Stimulated activated CD8-positive, alpha-beta memory T cell treated with anti-CD3 and anti-CD28 coated beads, Interleukin-15, amount 100 ng/mL, for 1 hour (primary cell): ENCODE results near the gene SLX4.

Experiments used
- DNase-seq: peaks from one replicate; pipeline ENCODE4 v3.0.0-alpha.2; 2020; ENCODE audit warnings: low read depth

Gene SLX4

GRCh38 chr16:3553138-3553923 is 58.1 kb downstream of the SLX4 start:
- DNase-seq, result no peak

GRCh38 chr16:3550851-3551847 is 60.3 kb downstream of the SLX4 start:
- DNase-seq, result no peak

DNA sequence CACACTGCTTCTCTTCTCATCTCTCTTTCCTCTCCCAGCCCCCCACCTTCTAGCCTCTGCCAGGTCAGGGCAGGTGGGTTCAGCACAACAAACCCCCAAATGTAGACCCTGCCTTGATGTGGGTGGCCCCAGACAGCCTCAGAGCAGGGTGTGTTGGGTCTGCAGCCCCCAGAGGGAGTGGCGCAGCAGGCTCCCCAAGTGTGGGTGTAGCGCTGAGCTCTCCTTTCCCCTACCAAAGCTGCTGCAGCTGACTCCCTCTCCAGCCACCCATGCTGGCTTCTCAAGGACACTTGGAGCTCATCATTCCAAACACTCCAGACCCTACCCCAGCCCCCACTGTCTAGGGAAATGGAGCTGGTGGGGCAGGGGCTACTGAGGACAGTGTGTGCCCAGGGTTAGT is 61.5 kb downstream of the SLX4 start:
- no peak for DNase-seq

GRCh38 chr16:3548859-3549258 is 62.5 kb downstream of the SLX4 start:
- no peak for DNase-seq

DNA sequence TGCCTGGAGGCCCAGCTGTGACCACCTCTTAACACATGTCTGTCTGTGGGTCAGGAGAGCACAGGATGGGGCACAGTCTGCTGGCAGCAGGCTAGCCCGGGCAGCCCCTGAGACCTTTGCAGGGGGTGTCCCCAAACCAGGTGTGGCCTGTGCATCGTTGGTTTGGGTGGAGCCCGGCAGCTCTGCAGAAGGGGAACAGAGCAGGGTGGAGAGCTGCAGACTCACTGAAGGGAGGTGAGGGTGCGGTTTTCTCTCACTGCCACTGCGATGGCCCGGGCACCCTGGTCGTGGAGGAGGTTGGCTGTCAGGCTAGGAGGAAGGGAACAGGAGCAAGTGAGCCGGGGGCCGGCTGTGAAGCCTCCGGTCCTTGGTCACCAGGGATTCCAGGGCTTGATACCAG is 63.0 kb downstream of the SLX4 start:
- DNase-seq, result no peak

GRCh38 chr16:3546986-3547682 is 64.3 kb downstream of the SLX4 start:
- no peak for DNase-seq

DNA sequence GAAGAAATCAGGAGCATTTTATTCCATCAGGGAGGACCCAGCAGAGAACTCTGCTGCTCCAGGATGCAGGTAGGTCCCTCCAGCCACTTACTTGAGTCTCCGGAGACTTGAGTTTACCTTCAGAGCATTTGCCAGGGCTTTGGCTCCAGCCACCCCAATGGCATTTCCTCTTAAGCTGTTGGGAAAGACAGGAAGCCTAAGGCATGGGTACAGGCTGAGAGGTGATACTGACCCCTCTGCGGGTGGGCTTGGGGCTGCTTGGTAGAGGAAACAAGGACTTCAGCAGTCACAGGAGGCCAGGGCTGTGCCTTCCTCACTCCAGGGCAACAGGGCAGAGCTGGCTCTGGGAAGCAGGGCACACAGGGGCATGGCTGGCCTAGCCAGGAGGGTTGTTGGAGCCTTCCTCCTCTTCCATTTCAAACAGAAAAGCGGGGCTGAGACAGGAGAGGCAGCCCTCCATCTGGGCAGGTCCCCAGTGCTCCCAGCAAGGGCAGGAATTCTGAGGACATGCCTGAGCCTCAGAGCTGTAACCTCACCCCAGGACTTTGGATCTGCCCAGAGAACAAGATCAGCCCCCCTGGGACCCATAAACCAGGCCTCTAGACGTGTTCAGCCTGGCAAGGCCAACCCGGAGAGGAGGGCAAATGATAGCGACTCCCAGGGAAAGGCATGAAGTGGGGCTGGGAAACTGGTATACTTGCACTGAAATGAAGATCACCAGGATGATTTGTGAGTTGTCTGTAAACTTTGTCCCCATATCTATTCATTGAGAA is 68.6 kb downstream of the SLX4 start:
- no peak for DNase-seq

- DNase-seq, result no peak
These were observed 69.8 kb downstream of the SLX4 start for GRCh38 chr16:3541527-3542155.

- no peak for DNase-seq
These were observed 73.2 kb downstream of the SLX4 start for GRCh38 chr16:3538222-3538621.

DNA sequence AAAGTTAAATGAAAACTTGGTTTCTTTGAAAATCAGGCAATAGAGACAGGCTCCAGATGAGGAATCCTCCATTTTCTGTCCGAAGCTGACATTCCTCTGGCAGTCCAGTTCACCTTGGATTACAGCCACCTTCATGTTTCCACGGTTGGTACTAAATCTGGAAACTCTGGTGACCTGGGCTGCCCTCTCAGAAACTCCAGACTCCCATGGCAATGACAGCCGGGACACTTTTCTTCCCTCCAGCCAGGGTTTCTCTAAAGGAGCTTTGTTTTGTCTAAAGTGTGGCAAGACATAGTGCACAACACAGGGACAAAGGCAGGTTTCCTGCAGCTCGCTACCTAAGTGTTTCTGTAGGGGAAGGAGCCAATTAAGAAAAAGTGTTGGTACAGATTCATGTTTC is 74.6 kb downstream of the SLX4 start:
- no peak for DNase-seq

DNA sequence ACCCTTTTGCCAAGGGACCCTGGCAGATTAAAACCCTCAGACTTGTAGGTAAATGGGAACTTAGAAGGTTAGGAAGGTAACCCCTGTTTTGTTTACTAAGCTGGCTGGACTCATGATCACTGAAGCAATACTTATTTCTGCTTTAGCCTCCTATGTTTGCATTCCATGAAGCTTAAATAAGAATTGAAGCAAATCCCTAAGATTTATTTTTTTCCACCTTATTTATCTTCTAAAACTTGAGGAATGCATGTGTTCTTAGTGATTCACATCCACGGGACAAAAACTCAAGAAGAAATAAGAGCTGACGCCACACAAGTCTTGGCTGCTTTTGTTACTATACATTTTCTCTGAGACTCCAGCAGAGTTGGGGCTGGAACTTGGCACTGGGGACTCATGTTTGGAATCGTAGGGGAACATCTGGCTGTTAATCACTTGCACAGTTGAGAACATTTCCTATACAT is 75.1 kb downstream of the SLX4 start:
- no peak for DNase-seq

GRCh38 chr16:3534126-3534525 is 77.3 kb downstream of the SLX4 start:
- no peak for DNase-seq

DNA sequence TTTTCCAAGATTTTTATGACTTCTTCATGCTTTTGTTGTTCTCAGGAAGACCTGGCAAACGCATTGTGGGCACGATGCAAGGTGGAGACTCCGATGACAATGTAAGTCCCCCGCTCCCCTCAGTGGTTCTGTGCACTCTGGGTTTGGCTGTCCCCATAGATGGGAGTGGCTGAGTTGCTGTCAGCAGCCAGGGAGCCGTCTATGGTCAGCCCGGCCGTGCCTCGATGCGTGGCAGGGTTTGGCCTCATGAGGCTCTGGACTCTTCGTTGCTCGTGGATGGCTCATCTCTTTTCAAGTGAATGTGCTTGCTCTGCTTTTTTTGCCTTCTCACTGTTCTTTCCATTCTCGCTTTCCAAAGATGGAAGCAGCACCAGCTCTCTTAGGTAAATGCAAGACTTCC is 78.7 kb downstream of the SLX4 start:
- no peak for DNase-seq
